DND-41 (cell line): ENCODE results near the gene KDM1A.

Experiments used
- ATAC-seq: fragments of 200-7000 bp; cut with Tn5 transposase; 3 replicates; pipeline ENCODE4 v1.9.1; 2021; ENCODE audit warnings: low read depth; ENCODE audit not compliant: insufficient read depth
- DNase-seq: peaks from one replicate; pipeline ENCODE4 v3.0.0-alpha.2; 2020
- H2AFZ ChIP-seq: 2 replicates; pipeline ENCODE4 v1.6.0; 2012; ENCODE audit warnings: low read depth, low read length
- H3K27ac ChIP-seq: 2 replicates; pipeline ENCODE4 v1.5.1; 2012; ENCODE audit warnings: low read length, inconsistent platforms
- H3K27me3 ChIP-seq: fragments of 200-600 bp; sonication (generic); 2 replicates; pipeline ENCODE4 v1.6.0; 2012; ENCODE audit warnings: low read length, mild to moderate bottlenecking, inconsistent platforms; ENCODE audit not compliant: insufficient read depth, poor library complexity
- H3K36me3 ChIP-seq: 2 replicates; pipeline ENCODE4 v1.5.1; 2012; ENCODE audit warnings: low read length, inconsistent platforms; ENCODE audit not compliant: insufficient read depth
- H3K4me1 ChIP-seq: 2 replicates; pipeline ENCODE4 v1.5.1; 2012; ENCODE audit warnings: mild to moderate bottlenecking, low read length; ENCODE audit not compliant: insufficient read depth
- H3K4me2 ChIP-seq: 2 replicates; pipeline ENCODE4 v1.6.0; 2012; ENCODE audit warnings: mild to moderate bottlenecking, moderate library complexity, low read length, inconsistent platforms; ENCODE audit not compliant: insufficient read depth
- H3K4me3 ChIP-seq, 2 experiments: fragments of 200-600 bp in 1 of 2; shearing (Covaris generic) in 1 of 2; 2 replicates each; pipeline ENCODE4 v1.5.1; 2012 to 2016; ENCODE audit warnings: inconsistent platforms in 2 of 2, low read length in 2 of 2, mild to moderate bottlenecking in 2 of 2, low read depth in 1 of 2, moderate library complexity in 1 of 2
- H3K79me2 ChIP-seq: 2 replicates; pipeline ENCODE4 v1.6.0; 2012; ENCODE audit warnings: low read length, inconsistent platforms; ENCODE audit not compliant: insufficient read depth
- H3K9ac ChIP-seq: 2 replicates; pipeline ENCODE4 v1.6.0; 2012; ENCODE audit warnings: low read depth, mild to moderate bottlenecking, inconsistent platforms, low read length, moderate library complexity
- H3K9me3 ChIP-seq: 2 replicates; pipeline ENCODE4 v1.5.1; 2012; ENCODE audit warnings: low read length, moderate library complexity, mild to moderate bottlenecking, inconsistent platforms; ENCODE audit not compliant: insufficient read depth, severe bottlenecking
- H4K20me1 ChIP-seq: 2 replicates; pipeline ENCODE4 v1.6.0; 2012; ENCODE audit warnings: low read length; ENCODE audit not compliant: insufficient read depth
- EZH2 ChIP-seq: IDR thresholded peaks from 3 replicates; pipeline ENCODE4 v1.6.1; 2012; ENCODE audit warnings: borderline replicate concordance, low read depth, mild to moderate bottlenecking, moderate library complexity, low read length, inconsistent platforms; ENCODE audit not compliant: severe bottlenecking
- TF ChIP-seq, protein P1 (sequence below): IDR thresholded peaks from 2 replicates; pipeline ENCODE4 v1.5.1; 2012; ENCODE audit warnings: borderline replicate concordance, low read length, moderate library complexity, mild to moderate bottlenecking; ENCODE audit not compliant: poor library complexity, severe bottlenecking; ENCODE audit errors: extremely low read depth

KDM1A gene

DNA sequence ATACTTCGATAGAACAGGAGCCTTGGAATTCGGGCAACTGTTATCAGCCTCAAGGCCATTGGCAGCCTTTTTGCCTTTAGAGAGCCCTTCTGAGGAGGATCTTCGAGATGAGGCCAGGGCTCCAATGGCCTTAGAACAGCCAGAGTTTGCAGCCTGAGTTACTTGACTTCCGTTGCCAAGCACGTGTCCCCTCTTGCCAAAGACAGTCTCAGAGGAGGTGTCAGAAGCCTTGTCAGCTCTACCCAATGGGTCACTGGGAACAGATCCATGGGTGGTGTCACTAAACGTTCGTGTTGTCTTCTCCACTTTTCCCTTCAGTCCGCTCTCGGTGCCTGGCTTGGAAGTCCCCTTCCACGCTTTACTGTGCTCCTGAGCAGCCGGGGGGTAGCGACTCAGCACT lies 73.2 kb downstream of the KDM1A start:
- ATAC-seq = no peak
- H2AFZ ChIP-seq = no peak overlapping the region
- peaks cover 56% of the 10 kb centered on the region for H3K36me3 ChIP-seq

DNA sequence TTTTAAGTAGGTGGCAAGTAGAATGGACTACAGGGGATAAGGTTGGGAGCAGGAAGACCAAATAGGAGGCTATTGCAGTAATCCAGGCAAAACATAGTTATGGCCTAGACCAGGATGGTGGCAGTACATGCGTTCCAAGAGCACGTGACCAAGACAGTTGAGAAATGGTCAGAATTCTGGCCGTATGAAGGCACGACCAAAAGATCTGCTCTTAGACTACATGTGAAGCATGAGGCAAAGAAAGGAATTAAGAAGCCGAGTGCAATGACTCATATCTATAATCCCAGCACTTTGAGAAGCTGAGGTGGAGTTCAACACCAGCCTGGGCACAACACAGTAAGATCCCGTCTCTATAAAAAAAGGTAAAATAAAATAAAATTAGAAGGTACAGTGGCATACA lies 78.0 kb downstream of the KDM1A start:
- H3K27ac ChIP-seq = no peak overlapping the region
- peaks cover 22% of the 10 kb centered on the region for H3K36me3 ChIP-seq
- peaks cover 3% of the 10 kb centered on the region; the same call in 1 of the 2 replicates for H3K4me1 ChIP-seq
- H3K9ac ChIP-seq = no peak overlapping the region
- no peaks in the 10 kb centered on the region for H3K9me3 ChIP-seq
- peaks cover 26% of the 10 kb centered on the region for H4K20me1 ChIP-seq
- DNase-seq (no peak), ATAC-seq (no peak)
- no peak overlapping the region for H2AFZ ChIP-seq
- no peak for TF ChIP-seq EZH2
- TF ChIP-seq, protein P1, sequence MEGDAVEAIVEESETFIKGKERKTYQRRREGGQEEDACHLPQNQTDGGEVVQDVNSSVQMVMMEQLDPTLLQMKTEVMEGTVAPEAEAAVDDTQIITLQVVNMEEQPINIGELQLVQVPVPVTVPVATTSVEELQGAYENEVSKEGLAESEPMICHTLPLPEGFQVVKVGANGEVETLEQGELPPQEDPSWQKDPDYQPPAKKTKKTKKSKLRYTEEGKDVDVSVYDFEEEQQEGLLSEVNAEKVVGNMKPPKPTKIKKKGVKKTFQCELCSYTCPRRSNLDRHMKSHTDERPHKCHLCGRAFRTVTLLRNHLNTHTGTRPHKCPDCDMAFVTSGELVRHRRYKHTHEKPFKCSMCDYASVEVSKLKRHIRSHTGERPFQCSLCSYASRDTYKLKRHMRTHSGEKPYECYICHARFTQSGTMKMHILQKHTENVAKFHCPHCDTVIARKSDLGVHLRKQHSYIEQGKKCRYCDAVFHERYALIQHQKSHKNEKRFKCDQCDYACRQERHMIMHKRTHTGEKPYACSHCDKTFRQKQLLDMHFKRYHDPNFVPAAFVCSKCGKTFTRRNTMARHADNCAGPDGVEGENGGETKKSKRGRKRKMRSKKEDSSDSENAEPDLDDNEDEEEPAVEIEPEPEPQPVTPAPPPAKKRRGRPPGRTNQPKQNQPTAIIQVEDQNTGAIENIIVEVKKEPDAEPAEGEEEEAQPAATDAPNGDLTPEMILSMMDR = no peak
- no peak overlapping the region for H3K4me2 ChIP-seq
- no peaks in the 10 kb centered on the region for H3K27me3 ChIP-seq
- 0 out of 2 replicates have a peak, but pooled peaks cover 14% of the 10 kb centered on the region for H3K79me2 ChIP-seq
- no peak overlapping the region for H3K4me3 ChIP-seq

More for the DNA sequence above, 73.2 kb downstream of the KDM1A start:
- TF ChIP-seq EZH2 = no peak
- TF ChIP-seq, protein P1 = no peak
- H4K20me1 ChIP-seq = peaks cover 20% of the 10 kb centered on the region; the same call in 1 of the 2 replicates
- no peak overlapping the region for H3K27ac ChIP-seq
- H3K27me3 ChIP-seq = no peaks in the 10 kb centered on the region
- H3K9me3 ChIP-seq = no peaks in the 10 kb centered on the region
- H3K9ac ChIP-seq = no peak overlapping the region
- no peak overlapping the region for H3K4me2 ChIP-seq
- no peak for DNase-seq
- 0 out of 2 replicates have a peak, but pooled peaks cover 4% of the 10 kb centered on the region for H3K79me2 ChIP-seq
- no peak overlapping the region for H3K4me3 ChIP-seq
- no peaks in the 10 kb centered on the region for H3K4me1 ChIP-seq

DNA sequence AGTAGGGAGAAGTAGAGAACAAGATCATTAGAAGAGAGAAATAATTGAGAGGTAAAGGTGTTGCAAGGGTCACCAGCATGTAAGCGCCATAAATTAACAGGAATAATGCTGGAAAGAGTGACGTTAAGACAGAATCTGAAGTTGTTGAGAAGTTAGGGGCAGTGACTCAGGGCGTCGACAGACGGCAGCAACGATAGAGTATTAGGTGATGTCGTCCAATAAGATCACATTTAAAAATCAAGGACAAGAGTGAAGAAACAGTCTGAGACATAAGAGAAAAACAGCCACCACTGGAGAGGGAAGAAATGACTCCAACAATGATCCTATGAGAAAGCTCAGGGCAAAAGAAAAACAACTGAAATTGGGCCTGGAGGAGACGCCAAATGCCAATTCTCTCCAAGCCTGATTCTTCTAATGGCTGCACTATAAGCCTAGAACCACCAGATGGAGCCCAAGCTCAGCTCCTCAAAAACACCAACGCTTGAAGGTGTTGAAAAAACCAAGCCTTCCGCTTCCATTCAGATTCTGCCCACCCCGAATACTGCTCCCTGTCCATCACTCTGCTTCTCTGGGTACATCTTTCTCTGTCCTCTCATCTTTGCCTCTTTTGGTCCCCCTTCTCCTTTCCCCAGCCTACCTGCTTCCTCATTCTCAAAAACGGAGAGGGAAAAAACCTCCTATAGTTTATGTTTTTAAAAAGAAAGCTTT lies 79.3 kb downstream of the KDM1A start:
- H3K9me3 ChIP-seq = no peaks in the 10 kb centered on the region
- H3K4me2 ChIP-seq = no peak overlapping the region
- H3K4me3 ChIP-seq = no peak overlapping the region
- ATAC-seq (peak; percentile 77), DNase-seq (peak; percentile 65)
- peaks cover 26% of the 10 kb centered on the region for H4K20me1 ChIP-seq
- H3K4me1 ChIP-seq = peaks cover 3% of the 10 kb centered on the region; the same call in 1 of the 2 replicates
- H2AFZ ChIP-seq = no peak overlapping the region
- peaks cover 9% of the 10 kb centered on the region for H3K36me3 ChIP-seq
- no peak overlapping the region for H3K27ac ChIP-seq
- H3K27me3 ChIP-seq = no peaks in the 10 kb centered on the region
- H3K9ac ChIP-seq = no peak overlapping the region
- TF ChIP-seq, protein P1 = peak; percentile 92
- TF ChIP-seq EZH2 = no peak
- H3K79me2 ChIP-seq = 0 out of 2 replicates have a peak, but pooled peaks cover 14% of the 10 kb centered on the region
